A549 (cell line): ENCODE results near the gene VAPB.

Source experiments
- CTCF ChIP-seq: fragments of >200 bp; sonication (Bioruptor Twin); formaldehyde crosslinking; IDR thresholded peaks from 3 replicates; pipeline ENCODE4 v1.5.1; 2016
- ZC3H11A ChIP-seq: fragments of 450-650 bp; IDR thresholded peaks from 2 replicates; pipeline ENCODE4 v1.6.1; 2014; ENCODE audit warnings: antibody characterized with exemption, mild to moderate bottlenecking

DNA sequence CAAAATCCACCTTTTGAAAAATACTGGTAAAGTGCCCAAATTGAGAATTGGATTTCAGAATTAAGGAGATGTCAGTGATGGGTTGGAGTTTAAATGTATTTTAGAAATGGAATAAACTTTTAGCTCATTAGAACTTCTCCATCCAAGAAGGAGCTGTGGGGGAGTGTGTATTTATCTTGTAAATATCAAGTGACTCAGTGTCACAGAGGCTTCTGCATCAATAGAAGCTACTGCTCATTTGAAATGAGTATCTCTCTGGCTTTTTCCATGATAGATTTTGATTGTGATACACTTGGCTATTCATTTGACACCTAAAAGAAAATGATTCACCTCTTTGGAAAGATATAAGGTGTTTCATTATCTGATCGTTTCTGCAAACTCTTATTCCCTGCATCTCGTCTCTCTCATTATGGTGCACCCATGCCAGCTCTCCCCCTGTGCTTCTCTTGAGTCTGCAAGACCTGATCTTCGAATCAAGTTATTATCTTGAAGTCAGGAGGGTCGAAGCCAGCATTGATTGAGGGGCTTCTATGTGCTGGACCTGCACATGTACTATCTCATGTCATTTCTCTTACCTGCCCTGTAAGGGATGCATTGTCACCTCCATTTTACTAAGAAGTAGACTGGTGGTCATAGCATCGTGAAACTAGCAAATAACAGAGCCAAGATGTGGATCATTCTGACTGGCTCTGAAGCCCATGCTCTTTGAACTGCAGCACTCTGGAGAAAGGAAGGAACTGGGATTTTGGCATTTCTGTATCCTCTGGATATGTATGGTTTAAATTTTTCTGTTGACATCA lies 30.1 kb downstream of the VAPB start:
- TF ChIP-seq CTCF (no peak), ZC3H11A (no peak)
